HG02943 (cell line): ENCODE data around the gene IFNL3.
"Not testable (repeated sequence)": the region's sequence is repeated elsewhere in the genome, so short reads cannot be mapped to it uniquely, and the experiment has no call there.

Experiments
- ATAC-seq: cut with Tn5 transposase; IDR thresholded peaks from one replicate; pipeline ENCODE4 v1.9.1; 2021; ENCODE audit warnings: mild to moderate bottlenecking, low read depth, moderate library complexity; ENCODE audit not compliant: unreplicated experiment

Gene IFNL3

DNA sequence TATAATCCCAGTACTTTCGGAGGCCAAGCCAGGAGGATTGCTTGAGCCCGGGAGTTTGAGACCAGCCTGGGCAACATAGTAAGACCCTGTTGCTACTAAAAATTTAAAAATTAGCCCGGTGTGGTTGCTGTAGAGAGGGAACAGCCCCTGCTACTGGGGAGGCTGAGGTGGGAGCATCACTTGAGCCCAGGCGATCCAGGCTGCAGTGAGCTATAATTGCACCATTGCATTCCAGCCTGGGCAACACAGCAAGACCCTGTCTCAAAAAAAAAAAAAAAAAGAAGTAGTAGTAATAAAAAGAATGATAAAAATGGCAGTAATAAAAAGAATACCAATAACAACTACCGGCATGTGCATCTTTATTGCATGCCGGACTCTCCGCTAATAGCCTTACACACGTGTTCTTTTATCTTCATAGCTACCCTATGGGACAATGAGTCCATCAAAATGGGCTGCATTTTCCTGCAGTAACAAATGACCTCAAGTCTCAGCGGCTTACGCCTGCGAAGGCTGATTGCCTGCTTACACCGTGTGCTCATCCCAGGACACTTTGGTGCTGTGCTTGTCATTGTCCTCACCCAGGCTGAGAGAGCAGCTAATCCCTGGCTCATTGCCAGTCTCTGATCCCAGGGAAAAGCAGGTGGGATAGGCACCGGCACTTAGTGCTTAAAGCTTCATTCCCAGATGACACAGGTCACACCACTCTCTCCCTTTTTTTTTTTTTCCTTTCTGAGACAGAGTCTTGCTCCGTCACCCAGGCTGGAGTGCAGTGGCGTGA, 26.4 kb downstream of the IFNL3 start:
- no peak for ATAC-seq

DNA sequence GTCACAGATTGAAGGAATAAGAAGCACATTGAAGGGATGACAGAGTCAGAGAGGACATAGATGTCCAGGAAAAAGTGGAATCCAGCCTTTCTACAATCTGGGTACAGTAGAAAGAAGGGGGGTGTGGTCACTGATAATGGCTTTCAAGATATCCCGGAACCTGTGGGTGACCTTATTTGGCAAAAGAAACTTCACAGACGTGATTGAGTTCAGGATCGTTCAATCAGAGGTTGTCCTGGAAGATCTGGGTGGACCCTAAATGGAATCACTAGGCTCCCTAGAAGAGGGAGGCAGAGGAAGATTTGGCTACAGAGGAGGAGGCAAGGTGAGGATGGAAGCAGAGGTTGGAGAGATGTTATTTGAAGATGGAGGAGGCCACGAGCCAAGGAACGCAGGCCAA, 27.7 kb downstream of the IFNL3 start:
- no peak for ATAC-seq

DNA sequence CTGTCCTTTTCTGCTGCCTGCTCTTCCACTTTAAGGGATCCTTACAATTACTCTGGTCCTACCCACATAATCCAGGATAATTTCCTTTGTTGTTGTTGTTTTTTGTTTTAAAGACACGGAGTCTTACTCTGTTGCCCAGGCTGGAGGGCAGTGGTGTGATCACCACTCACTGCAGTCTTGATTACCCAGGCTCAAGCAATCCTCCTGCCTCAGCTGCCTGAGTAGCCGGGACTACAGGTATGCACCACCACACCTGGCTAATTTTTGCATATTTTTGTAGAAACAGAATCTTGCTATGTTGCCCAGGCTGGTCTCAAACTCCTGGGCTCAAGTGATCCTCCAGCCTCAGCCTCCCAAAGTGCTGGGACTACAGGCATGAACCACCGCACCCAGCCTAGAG, 29.5 kb downstream of the IFNL3 start:
- ATAC-seq, result not testable (repeated sequence)

GRCh38 chr19:39212375-39212742, 32.4 kb downstream of the IFNL3 start:
- no peak for ATAC-seq

GRCh38 chr19:39211731-39212374, 33.0 kb downstream of the IFNL3 start:
- ATAC-seq, result no peak

GRCh38 chr19:39209196-39209595, 35.6 kb downstream of the IFNL3 start:
- no peak for ATAC-seq

- ATAC-seq, result no peak
These were observed 36.5 kb downstream of the IFNL3 start for GRCh38 chr19:39208175-39208795.

DNA sequence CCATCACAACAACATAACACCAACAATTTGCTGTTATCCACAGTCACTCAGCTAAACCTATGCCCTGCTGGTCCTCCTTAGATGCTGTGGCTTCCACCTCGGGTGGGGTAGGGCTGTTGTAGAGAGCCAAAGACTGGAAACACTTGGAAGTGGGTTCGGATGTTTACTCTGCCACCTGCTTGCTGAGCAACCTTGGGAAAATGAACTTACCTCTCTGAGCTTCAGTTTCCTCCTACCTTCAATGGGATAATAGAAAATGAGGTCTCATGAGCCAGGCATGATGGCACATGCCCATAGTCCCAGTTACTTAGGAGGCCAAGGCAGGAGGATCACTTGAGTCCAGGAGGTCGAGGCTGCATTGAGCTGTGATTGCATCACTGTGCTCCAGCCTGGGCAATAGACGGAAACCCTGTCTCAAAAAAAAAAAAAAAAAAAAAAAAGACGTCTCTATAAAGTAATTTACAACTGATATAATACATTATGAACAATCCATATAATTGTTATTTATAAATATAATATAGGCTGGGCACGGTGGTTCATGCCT, 37.4 kb downstream of the IFNL3 start:
- ATAC-seq, result no peak

GRCh38 chr19:39206122-39206521, 38.7 kb downstream of the IFNL3 start:
- ATAC-seq, result no peak

- no peak for ATAC-seq
These were observed 39.4 kb downstream of the IFNL3 start for GRCh38 chr19:39205449-39205764.

DNA sequence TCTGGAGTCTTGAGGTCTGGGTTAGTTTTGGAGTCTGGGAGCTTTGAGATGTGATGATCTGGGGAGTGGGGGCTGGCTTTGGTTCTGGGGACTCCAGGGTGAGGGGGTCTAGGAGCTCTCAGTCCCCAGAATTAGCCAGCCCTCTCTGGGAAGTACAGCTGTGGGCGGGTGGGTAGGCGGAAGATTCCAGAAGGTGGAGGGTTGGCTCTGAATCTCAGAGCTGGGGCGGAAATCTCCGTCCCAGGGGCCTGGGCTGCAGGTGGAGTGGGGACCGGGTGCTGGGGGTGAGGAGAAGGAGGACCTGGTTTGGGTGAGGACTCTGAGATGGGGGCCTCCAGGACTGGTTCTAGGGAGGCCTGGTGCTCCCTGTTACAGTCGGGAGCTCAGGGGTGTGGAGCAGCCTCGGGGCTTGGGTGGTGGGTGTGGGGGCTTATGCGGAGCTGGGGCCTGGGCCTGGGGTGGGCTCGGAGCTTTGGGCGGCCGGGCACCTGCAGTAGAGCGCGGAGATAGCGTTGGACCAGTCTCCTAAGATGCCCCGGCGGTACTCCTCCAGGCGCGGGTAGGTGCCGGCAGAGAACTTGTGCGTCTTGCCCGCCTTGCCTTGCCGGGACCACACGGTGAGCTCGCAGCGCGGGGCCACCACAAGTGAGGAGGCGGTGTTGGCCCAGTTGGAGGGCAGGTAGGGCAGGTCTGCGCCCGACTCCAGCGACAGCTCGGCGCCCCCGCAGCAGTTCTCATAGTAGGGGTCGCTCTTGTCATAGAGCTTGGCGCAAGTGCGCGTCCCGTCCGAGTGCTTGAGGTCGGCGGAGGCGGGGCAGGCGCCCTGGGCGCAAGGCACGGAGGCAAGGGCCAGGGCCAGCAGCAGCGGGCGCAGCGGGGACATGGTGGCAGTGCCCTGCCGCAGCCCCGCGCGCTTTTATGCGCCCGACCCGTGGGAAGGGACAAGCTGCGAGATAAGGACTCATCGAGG, 41.1 kb downstream of the IFNL3 start, which contains the start of gene SYCN:
Gene SYCN, minus strand, starts transcription at position 892 of the 970 bp plus-strand sequence. Its CDS starts 9 bp downstream, at position 883.
- no peak for ATAC-seq

GRCh38 chr19:39202998-39203355, 41.8 kb downstream of the IFNL3 start:
- ATAC-seq, result no peak

GRCh38 chr19:39200803-39201115, 44.0 kb downstream of the IFNL3 start:
- ATAC-seq, result no peak

DNA sequence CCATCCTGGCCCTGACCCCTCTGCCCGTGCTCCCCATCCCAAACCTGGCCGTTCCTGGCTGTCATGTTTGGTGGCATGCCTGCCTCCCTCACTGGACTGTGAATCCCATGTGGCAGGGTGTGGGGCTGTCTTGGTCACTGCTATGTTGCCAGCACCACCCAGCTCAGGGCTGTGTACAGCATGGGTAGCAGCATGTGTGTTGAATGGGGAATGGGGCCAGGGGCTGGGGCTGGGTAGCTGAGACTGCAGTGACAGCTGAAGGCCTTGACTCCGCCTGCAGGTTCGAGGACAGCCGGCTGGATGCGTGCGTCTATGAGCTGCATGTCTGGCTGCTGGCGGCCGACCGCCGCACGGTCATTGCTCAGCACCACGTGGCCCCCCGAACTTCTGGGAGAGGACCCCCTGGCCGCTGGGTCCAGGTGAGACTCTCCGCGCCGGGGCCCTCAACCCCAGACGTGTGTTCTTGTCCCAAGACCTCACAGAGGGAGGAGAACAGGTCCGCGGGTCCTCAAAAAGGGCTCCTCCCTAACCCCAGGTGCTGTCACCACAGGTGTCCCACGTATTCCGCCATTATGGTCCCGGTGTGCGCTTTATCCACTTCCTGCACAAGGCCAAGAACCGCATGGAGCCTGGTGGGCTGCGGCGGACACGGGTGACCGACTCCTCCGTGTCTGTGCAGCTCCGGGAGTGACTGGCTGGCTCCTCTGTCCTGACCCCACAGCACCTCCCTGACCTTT, 44.6 kb downstream of the IFNL3 start:
- no peak for ATAC-seq

- ATAC-seq, result no peak
These were observed 45.8 kb downstream of the IFNL3 start for GRCh38 chr19:39199025-39199424.

- no peak for ATAC-seq
These were observed 47.0 kb downstream of the IFNL3 start for GRCh38 chr19:39197808-39198207.

DNA sequence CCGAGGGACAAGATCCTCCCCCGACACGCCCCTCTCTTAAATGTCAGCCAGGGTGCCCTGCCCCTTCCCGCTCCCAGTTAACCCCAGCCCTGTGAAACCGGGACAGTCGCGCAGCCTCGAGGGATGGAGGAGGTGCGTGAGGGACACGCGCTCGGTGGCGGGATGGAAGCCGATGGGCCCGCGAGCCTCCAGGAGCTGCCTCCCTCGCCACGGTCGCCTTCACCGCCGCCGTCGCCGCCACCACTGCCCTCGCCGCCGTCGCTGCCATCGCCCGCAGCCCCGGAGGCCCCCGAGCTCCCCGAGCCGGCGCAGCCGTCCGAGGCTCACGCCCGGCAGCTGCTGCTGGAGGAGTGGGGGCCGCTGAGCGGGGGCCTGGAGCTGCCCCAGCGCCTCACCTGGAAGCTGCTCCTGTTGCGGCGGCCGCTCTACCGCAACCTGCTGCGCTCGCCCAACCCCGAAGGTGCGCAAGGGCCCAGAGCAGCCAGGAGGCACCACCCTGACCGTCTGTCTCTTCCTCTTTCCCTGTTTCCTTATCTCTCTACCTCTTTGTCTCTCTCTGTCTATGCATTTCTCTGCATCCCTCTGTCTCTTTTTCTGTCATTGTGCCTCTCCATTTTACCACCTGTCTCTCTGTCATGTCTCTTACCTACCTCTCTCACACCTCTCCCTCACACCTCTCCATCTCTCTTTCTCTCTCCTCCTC, 47.8 kb downstream of the IFNL3 start, which contains the start of gene NCCRP1:
Gene NCCRP1, plus strand, starts transcription at position 105 of the 703 bp plus-strand sequence. Its CDS starts 19 bp downstream, at position 124.
- no peak for ATAC-seq

GRCh38 chr19:39196320-39196719, 48.5 kb downstream of the IFNL3 start:
- ATAC-seq, result no peak

GRCh38 chr19:39195755-39196154, 49.1 kb downstream of the IFNL3 start:
- no peak for ATAC-seq
